Stomach (tissue), 9 donors: ENCODE results near the gene CSNK1G1. TPM values are rescaled to one million over a fixed set of nuclear protein-coding genes. Genes with fewer than 3 reads are reported as not detected.

ENCODE experiments used
- DNase-seq, 2 donors: peaks; one replicate each; pipeline versions ENCODE4 v3.0.0 to v3.0.0-alpha.2; 2013 to 2019
- H3K27ac ChIP-seq, 5 donors: fragments of 200-600 bp in 4 of 5; sonication (generic) in 4 of 5; one replicate each; pipeline ENCODE4 v1.5.1; 2013 to 2019; ENCODE audit warnings: mild to moderate bottlenecking in 1 of 5, moderate library complexity in 1 of 5
- H3K27me3 ChIP-seq, 3 donors: fragments of 200-600 bp; sonication (generic); one replicate each; pipeline ENCODE4 v1.5.1; 2017 to 2019; ENCODE audit warnings: mixed run types in 1 of 3
- H3K36me3 ChIP-seq, 4 donors: fragments of 200-600 bp; sonication (generic); 1 replicate in 3 of 4; 2 replicates in 1 of 4; pipeline ENCODE4 v1.5.1; 2016 to 2019
- H3K4me1 ChIP-seq, 4 donors: fragments of 200-600 bp; sonication (generic); one replicate each; pipeline ENCODE4 v1.5.1; 2016 to 2019
- H3K4me3 ChIP-seq, 4 donors: fragments of 200-600 bp; sonication (generic) in 3 of 4; one replicate each; pipeline ENCODE4 v1.5.1; 2016 to 2019; ENCODE audit warnings: mild to moderate bottlenecking in 1 of 4
- H3K9me3 ChIP-seq, 4 donors: fragments of 200-600 bp; sonication (generic); one replicate each; pipeline ENCODE4 v1.5.1; 2016 to 2019
- CTCF ChIP-seq, 7 experiments: fragments of 450-650 bp in 4 of 7; fragments of 200-600 bp in 3 of 7; sonication (generic) in 3 of 7; IDR thresholded peaks; one replicate each; pipeline ENCODE4 v1.5.1; 2016 to 2019; ENCODE audit warnings: antibody characterized with exemption in 7 of 7, control low read depth in 2 of 7, mild to moderate bottlenecking in 1 of 7
- EP300 ChIP-seq: sonication (generic); formaldehyde crosslinking; IDR thresholded peaks from one replicate; pipeline ENCODE4 v1.6.1; 2017; ENCODE audit warnings: antibody characterized with exemption
- POLR2A ChIP-seq, 4 donors: fragments of 450-650 bp; IDR thresholded peaks; one replicate each; pipeline ENCODE4 v1.6.1; 2016; ENCODE audit warnings: antibody characterized with exemption in 4 of 4, control low read depth in 2 of 4, mild to moderate bottlenecking in 1 of 4, moderate library complexity in 1 of 4
- POLR2AphosphoS5 ChIP-seq, 3 donors: sonication (generic); formaldehyde crosslinking; IDR thresholded peaks; one replicate each; pipeline ENCODE4 v1.6.1; 2016; ENCODE audit warnings: antibody characterized with exemption in 3 of 3
- WGBS, 5 donors: extraction: QIAGEN DNeasy Blood & Tissue Kit in 3 of 5; methylation state at CpG; one replicate each; pipeline versions ENCODE4 v1.1.5 to v1.1.7; 2013 to 2018; 5-methylcytosine and 5-hydroxymethylcytosine counted together
- intact Hi-C: fragments of 100-400 bp; cut with DNase I; formaldehyde crosslinking; loops from one replicate; pipeline ENCODE4 v1.15.1; 2023; ENCODE audit warnings: low total_unique reads
- polyA plus RNA-seq, 3 donors: library from polyadenylated mRNA; stranded (reverse); fragments of 200-250 nt; gene quantifications; one replicate each; pipeline ENCODE4 v1.2.3, GENCODE V29; 2013
- total RNA-seq, 5 donors: library from RNA; depleted of rRNA; stranded (reverse); fragments of >200 nt; gene quantifications; one replicate each; pipeline versions ENCODE4 v1.1.0 to v1.2.3, GENCODE V29; 2014 to 2016
- donor health status: healthy with polysubstance abuse.
- donor health status: Bipolar disorder and iron deficiency.
- donor health status: healthy.

The CSNK1G1 gene
- total and polyA plus RNA-seq, 8 donors, result 2.4 to 63.1 (median 5.4) TPM

DNA sequence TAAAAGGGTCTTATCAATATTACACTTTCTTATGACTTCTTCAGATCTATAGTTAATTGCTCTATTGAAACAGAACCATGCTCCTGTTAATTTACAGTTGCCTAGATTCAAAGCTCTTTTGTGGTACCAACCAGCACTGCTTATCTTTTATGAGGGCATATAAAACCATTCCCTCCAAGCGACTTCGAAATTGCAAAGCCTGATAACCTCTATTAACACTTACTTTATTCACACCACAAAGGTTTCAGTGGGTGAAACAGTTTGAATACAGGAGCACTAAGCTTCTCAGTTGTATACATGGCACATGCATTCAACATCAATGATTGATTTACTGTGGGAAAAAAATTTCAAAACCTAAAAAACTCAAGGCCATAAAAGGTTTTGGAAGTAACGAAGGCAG is 118.3 kb downstream of the CSNK1G1 start:
- DNase-seq, result no peak
- intact Hi-C loops, result no loop called here
- no peaks in the 10 kb centered on the region for H3K27me3 ChIP-seq

GRCh38 chr15:64236156-64236894 is 119.6 kb downstream of the CSNK1G1 start:
- 89 to 98% (median 96%) methylated on average over 2 of the region's 2 CpGs for WGBS, 5 donors
- intact Hi-C loops, result no loop called here
- no peak overlapping the region for H3K27ac ChIP-seq
- TF ChIP-seq POLR2AphosphoS5 (IDR thresholded peaks at IDR 0.05), result no peak
- no peak for TF ChIP-seq EP300
- no peak for TF ChIP-seq POLR2A (IDR thresholded peaks at IDR 0.05)
- no peak for TF ChIP-seq CTCF (IDR thresholded peaks at IDR 0.05)
- H3K4me1 ChIP-seq, result no peaks in the 10 kb centered on the region
- no peaks in the 10 kb centered on the region for H3K36me3 ChIP-seq
- no peaks in the 10 kb centered on the region for H3K9me3 ChIP-seq
- no peak overlapping the region for H3K4me3 ChIP-seq
- no peak for DNase-seq
- H3K27me3 ChIP-seq, result no peaks in the 10 kb centered on the region

More for the DNA sequence above, 118.3 kb downstream of the CSNK1G1 start:
- no peaks in the 10 kb centered on the region for H3K9me3 ChIP-seq
- no peaks in the 10 kb centered on the region for H3K36me3 ChIP-seq
- no peak overlapping the region for H3K27ac ChIP-seq
- TF ChIP-seq POLR2A (IDR thresholded peaks at IDR 0.05) (no peak), POLR2AphosphoS5 (IDR thresholded peaks at IDR 0.05) (no peak), EP300 (no peak), CTCF (IDR thresholded peaks at IDR 0.05) (no peak)
- no peak overlapping the region for H3K4me3 ChIP-seq
- 27 to 76% (median 47%) methylated on average over 3 of the region's 3 CpGs for WGBS, 5 donors
- no peaks in the 10 kb centered on the region for H3K4me1 ChIP-seq

- DNase-seq, result no peak
- TF ChIP-seq CTCF (IDR thresholded peaks at IDR 0.05), result no peak
- TF ChIP-seq EP300, result no peak
- TF ChIP-seq POLR2AphosphoS5 (IDR thresholded peaks at IDR 0.05), result no peak
- no peak for TF ChIP-seq POLR2A (IDR thresholded peaks at IDR 0.05)
- no peaks in the 10 kb centered on the region for H3K4me1 ChIP-seq
- H3K9me3 ChIP-seq, result no peaks in the 10 kb centered on the region
- intact Hi-C loops, result no loop called here
- no peak overlapping the region for H3K4me3 ChIP-seq
- no peaks in the 10 kb centered on the region for H3K36me3 ChIP-seq
- 83 to 89% (median 88%) methylated on average over 4 of the region's 4 CpGs for WGBS, 5 donors
- no peaks in the 10 kb centered on the region for H3K27me3 ChIP-seq
- H3K27ac ChIP-seq, result no peak overlapping the region
Measured at GRCh38 chr15:64235552-64235951, 120.4 kb downstream of the CSNK1G1 start.

DNA sequence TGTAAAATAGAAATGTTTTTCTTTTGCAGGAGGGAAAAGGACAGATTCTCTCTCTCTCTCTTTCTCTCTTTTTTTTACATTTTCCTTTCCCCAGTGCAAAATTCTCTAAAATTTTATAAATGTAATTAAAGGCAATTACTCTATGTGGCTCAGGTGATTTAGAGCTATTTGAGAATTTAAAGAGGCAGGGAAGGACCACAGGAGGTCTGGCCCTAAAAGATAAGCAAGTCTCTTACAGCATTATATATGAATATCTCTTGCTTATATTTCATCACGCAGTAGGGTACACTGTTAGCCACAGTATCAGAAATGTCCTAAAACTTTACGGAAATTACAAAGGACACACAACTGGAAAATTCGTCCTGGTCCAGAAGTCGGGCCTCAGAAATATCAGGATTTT is 122.7 kb downstream of the CSNK1G1 start:
- H3K27ac ChIP-seq, result no peak overlapping the region
- no peaks in the 10 kb centered on the region for H3K36me3 ChIP-seq
- 94 to 99% (median 97%) methylated on average over 4 of the region's 4 CpGs for WGBS, 5 donors
- H3K9me3 ChIP-seq, result no peaks in the 10 kb centered on the region
- no peaks in the 10 kb centered on the region for H3K27me3 ChIP-seq
- TF ChIP-seq EP300, result no peak
- TF ChIP-seq POLR2A (IDR thresholded peaks at IDR 0.05), result no peak
- no peaks in the 10 kb centered on the region for H3K4me1 ChIP-seq
- no peak overlapping the region for H3K4me3 ChIP-seq
- DNase-seq, result no peak
- intact Hi-C loops, result no loop called here

GRCh38 chr15:64232400-64232799 is 123.6 kb downstream of the CSNK1G1 start:
- Histone ChIP-seq H3K36me3 (no peaks in the 10 kb centered on the region), H3K27me3 (no peaks in the 10 kb centered on the region), H3K4me1 (no peaks in the 10 kb centered on the region), H3K27ac (no peak overlapping the region), H3K4me3 (no peak overlapping the region), H3K9me3 (no peaks in the 10 kb centered on the region)
- intact Hi-C loops, result no loop called here
- DNase-seq, result no peak
- TF ChIP-seq POLR2AphosphoS5 (IDR thresholded peaks at IDR 0.05), result no peak
- 39 to 58% (median 56%) methylated on average over 1 of the region's 1 CpG for WGBS, 5 donors
